K562 (cell line): ENCODE measurements around the gene ZMIZ1. TPM values are rescaled to one million over a fixed set of nuclear protein-coding genes. Genes with fewer than 3 reads are reported as not detected.

Experiments
- CBX5 ChIP-seq: IDR thresholded peaks from 2 replicates; pipeline ENCODE4 v1.6.1; 2014; ENCODE audit warnings: low read depth, borderline replicate concordance
- CXXC5 ChIP-seq: fragments of 250-450 bp; sonication (Bioruptor Pico); IDR thresholded peaks from 2 replicates; pipeline ENCODE4 v1.8.0; 2022; ENCODE audit warnings: inconsistent platforms, mild to moderate bottlenecking, moderate library complexity
- ETV1 ChIP-seq: fragments of 450-650 bp; conservative IDR thresholded peaks from 2 replicates; pipeline ENCODE4 v1.6.1; 2016; ENCODE audit warnings: missing genetic modification characterization, control low read depth, low read depth, missing compliant biosample characterization
- KDM1A ChIP-seq, 2 experiments: fragments of 450-650 bp; IDR thresholded peaks; 2 replicates each; pipeline ENCODE4 v1.6.1; 2016; ENCODE audit warnings: mild to moderate bottlenecking in 2 of 2
- NBN ChIP-seq: fragments of 450-650 bp; IDR thresholded peaks from 2 replicates; pipeline ENCODE4 v1.6.1; 2016; ENCODE audit warnings: low read depth, mild to moderate bottlenecking
- NCOR1 ChIP-seq: fragments of 450-650 bp; IDR thresholded peaks from 2 replicates; pipeline ENCODE4 v1.6.1; 2016; ENCODE audit warnings: mild to moderate bottlenecking, moderate library complexity
- POLR3G ChIP-seq: IDR thresholded peaks from 2 replicates; pipeline ENCODE4 v1.6.1; 2011; ENCODE audit not compliant: insufficient read length, insufficient replicate concordance; ENCODE audit errors: extremely low read depth
- ZBTB2 ChIP-seq: fragments of 450-650 bp; IDR thresholded peaks from 2 replicates; pipeline ENCODE4 v1.6.1; 2016; ENCODE audit warnings: antibody characterized with exemption
- ZBTB26 ChIP-seq: fragments of 450-650 bp; formaldehyde crosslinking; IDR thresholded peaks from 2 replicates; pipeline ENCODE4 v1.4.0; 2022; ENCODE audit warnings: missing genetic modification characterization
- polyA plus RNA-seq, 8 experiments: library from polyadenylated mRNA; depleted of rRNA in 4 of 8; stranded (reverse) in 5 of 8; unstranded in 3 of 8; fragments of >200 nt; fragmentation: Nextera tagmentation in 2 of 8; fragmentation: Illumina TruSeq in 1 of 8; extraction: Ambion mirVana in 2 of 8; extraction: Trizol in 1 of 8; gene quantifications; 2 replicates each; pipeline versions ENCODE4 v1.2.1 to v1.2.3, GENCODE V29; 2011 to 2014; ENCODE audit warnings: inconsistent platforms in 1 of 8, missing spikeins in 1 of 8
- total RNA-seq, 7 experiments: library from RNA; depleted of rRNA in 6 of 7; stranded (reverse); fragments of >200 nt in 6 of 7; fragmentation: Illumina TruSeq in 2 of 7; extraction: Trizol in 2 of 7; gene quantifications; 2 replicates each; pipeline versions ENCODE4 v1.2.1 to v1.2.3, GENCODE V29; 2011 to 2021; ENCODE audit warnings: low replicate concordance in 1 of 7
- TF ChIP-seq, protein P1 (sequence below): fragments of 250-450 bp; sonication (Bioruptor Pico); IDR thresholded peaks from 2 replicates; pipeline ENCODE4 v1.4.0; 2020
- TF ChIP-seq, protein P2 (sequence below): fragments of 450-650 bp; conservative IDR thresholded peaks from 2 replicates; pipeline ENCODE4 v1.6.1; 2016; ENCODE audit warnings: missing genetic modification characterization, low read depth, mild to moderate bottlenecking, missing compliant biosample characterization, moderate library complexity

Gene ZMIZ1
- total and polyA plus RNA-seq, 9 of the 15 experiments (the other 6 are each of a cell fraction or from before 2014, with no cell fraction given), result 1.0 to 37.3 (median 4.3) TPM

DNA sequence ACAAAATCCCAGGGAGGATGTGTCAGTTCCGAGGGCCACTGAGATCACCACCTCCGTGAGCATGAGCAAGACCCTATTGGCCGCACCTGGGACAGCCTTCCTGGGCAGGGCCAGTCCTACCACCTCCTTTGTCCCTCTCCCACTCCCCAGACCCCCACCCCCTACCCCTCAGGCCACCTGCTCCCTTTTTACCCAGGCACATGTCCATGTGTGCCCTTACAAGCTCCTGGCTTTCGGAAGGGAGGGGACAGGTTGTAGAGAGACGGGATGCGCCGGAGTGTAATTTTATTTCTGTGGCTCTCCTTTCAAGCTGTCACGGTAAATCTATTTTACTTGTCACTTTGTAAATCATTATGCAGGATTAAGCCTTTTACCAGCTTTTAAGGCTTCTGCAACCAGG is 20.9 kb downstream of the ZMIZ1 start (continued):
- TF ChIP-seq ETV1 (no peak), POLR3G (no peak), NCOR1 (no peak), ZBTB26 (no peak), KDM1A (IDR thresholded peaks at IDR 0.05) (no peak), NBN (no peak), ZBTB2 (no peak), CXXC5 (CRISPR knock-in tag) (no peak), CBX5 (no peak)
- TF ChIP-seq, protein P1, sequence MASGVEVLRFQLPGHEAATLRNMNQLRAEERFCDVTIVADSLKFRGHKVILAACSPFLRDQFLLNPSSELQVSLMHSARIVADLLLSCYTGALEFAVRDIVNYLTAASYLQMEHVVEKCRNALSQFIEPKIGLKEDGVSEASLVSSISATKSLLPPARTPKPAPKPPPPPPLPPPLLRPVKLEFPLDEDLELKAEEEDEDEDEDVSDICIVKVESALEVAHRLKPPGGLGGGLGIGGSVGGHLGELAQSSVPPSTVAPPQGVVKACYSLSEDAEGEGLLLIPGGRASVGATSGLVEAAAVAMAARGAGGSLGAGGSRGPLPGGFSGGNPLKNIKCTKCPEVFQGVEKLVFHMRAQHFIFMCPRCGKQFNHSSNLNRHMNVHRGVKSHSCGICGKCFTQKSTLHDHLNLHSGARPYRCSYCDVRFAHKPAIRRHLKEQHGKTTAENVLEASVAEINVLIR (CRISPR knock-in tag), result no peak
- TF ChIP-seq, protein P2, sequence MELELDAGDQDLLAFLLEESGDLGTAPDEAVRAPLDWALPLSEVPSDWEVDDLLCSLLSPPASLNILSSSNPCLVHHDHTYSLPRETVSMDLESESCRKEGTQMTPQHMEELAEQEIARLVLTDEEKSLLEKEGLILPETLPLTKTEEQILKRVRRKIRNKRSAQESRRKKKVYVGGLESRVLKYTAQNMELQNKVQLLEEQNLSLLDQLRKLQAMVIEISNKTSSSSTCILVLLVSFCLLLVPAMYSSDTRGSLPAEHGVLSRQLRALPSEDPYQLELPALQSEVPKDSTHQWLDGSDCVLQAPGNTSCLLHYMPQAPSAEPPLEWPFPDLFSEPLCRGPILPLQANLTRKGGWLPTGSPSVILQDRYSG (tag), result no peak
- TF ChIP-seq, all 486 proteins: peak for 0
